Measurements from ENCODE around the gene DNLZ. TPM values are rescaled to one million over a fixed set of nuclear protein-coding genes. Genes with fewer than 3 reads are reported as not detected.

The DNLZ gene
- total RNA-seq, 2 donors from 2014 or later, result 24.1 to 31.3 TPM

- H3K4me3 ChIP-seq, result no peak overlapping the region
- WGBS, 2 donors, result 77 to 86% methylated on average over 19 to 23 of the region's 23 CpGs
- no peak for ATAC-seq
- no peaks in the 10 kb centered on the region for H3K9me3 ChIP-seq
- no peak overlapping the region for H3K27ac ChIP-seq
- H3K4me1 ChIP-seq, result no peaks in the 10 kb centered on the region
- H3K27me3 ChIP-seq, result no peaks in the 10 kb centered on the region
- intact Hi-C loops (cut with DNase I), result loop anchor here (5.0 kb wide), 1 partner anchor 86 kb away; the partner anchor contains the start of gene SNAPC4
- TF ChIP-seq POLR2A (IDR thresholded peaks at IDR 0.05), result no peak
- TF ChIP-seq CTCF (IDR thresholded peaks at IDR 0.05), result no peak
- H3K36me3 ChIP-seq (replicated peaks in 1 of 2; ENCODE audit: insufficient read depth in 1 of 2, low read depth in 2 of 2), result no peaks in the 10 kb centered on the region
- no peak for DNase-seq
Observed at GRCh38 chr9:136316271-136316751, 47.2 kb downstream of the DNLZ start.

GRCh38 chr9:136314944-136315343 lies 48.6 kb downstream of the DNLZ start:
- no peak for TF ChIP-seq POLR2A (IDR thresholded peaks at IDR 0.05)
- no peak for TF ChIP-seq CTCF (IDR thresholded peaks at IDR 0.05)
- Histone ChIP-seq H3K4me1 (no peaks in the 10 kb centered on the region), H3K36me3 (replicated peaks in 1 of 2; ENCODE audit: insufficient read depth in 1 of 2, low read depth in 2 of 2) (no peaks in the 10 kb centered on the region), H3K4me3 (no peak overlapping the region), H3K9me3 (no peaks in the 10 kb centered on the region), H3K27me3 (no peaks in the 10 kb centered on the region), H3K27ac (no peak overlapping the region)
- ATAC-seq (no peak), DNase-seq (no peak)
- intact Hi-C loops (cut with DNase I), result loop anchor here (5.0 kb wide), 1 partner anchor 87 kb away; the partner anchor contains the start of gene SNAPC4
- 81 to 86% methylated on average over 4 of the region's 4 CpGs for WGBS, 2 donors

GRCh38 chr9:136314056-136314416 lies 49.5 kb downstream of the DNLZ start:
- H3K9me3 ChIP-seq, result no peaks in the 10 kb centered on the region
- ATAC-seq (no peak), DNase-seq (no peak)
- H3K36me3 ChIP-seq (replicated peaks in 1 of 2; ENCODE audit: insufficient read depth in 1 of 2, low read depth in 2 of 2), result no peaks in the 10 kb centered on the region
- no peak overlapping the region for H3K27ac ChIP-seq
- no peak overlapping the region for H3K4me3 ChIP-seq
- no peaks in the 10 kb centered on the region for H3K4me1 ChIP-seq
- WGBS, 2 donors, result 71 to 80% methylated on average over 3 of the region's 3 CpGs
- TF ChIP-seq CTCF (IDR thresholded peaks at IDR 0.05) (no peak), POLR2A (IDR thresholded peaks at IDR 0.05) (no peak)
- no peaks in the 10 kb centered on the region for H3K27me3 ChIP-seq
- intact Hi-C loops (cut with DNase I), result no loop called here

GRCh38 chr9:136313111-136314055 lies 50.2 kb downstream of the DNLZ start:
- Histone ChIP-seq H3K4me3 (no peak overlapping the region), H3K9me3 (no peaks in the 10 kb centered on the region), H3K27ac (no peak overlapping the region), H3K36me3 (replicated peaks in 1 of 2; ENCODE audit: insufficient read depth in 1 of 2, low read depth in 2 of 2) (no peaks in the 10 kb centered on the region), H3K27me3 (no peaks in the 10 kb centered on the region), H3K4me1 (no peaks in the 10 kb centered on the region)
- intact Hi-C loops (cut with DNase I), result no loop called here
- 52 to 74% methylated on average over 3 to 18 of the region's 18 CpGs for WGBS, 2 donors
- ATAC-seq, result no peak
- no peak for DNase-seq
- TF ChIP-seq CTCF (IDR thresholded peaks at IDR 0.05), result no peak
- no peak for TF ChIP-seq POLR2A (IDR thresholded peaks at IDR 0.05)
